ENCODE measurements around the gene MED4.

MED4 gene

GRCh38 chr13:48125794-48126228, 30.9 kb upstream of the MED4 start:
- no peak overlapping the region; the same call in 1 of the 2 replicates for H3K27ac ChIP-seq
- no peak for TF ChIP-seq CTCF (conservative IDR thresholded peaks at IDR 0.05)

- TF ChIP-seq CTCF (conservative IDR thresholded peaks at IDR 0.05), result no peak
- no peak overlapping the region for H3K27ac ChIP-seq
These were observed 28.9 kb upstream of the MED4 start for GRCh38 chr13:48123812-48124211.

- no peak for TF ChIP-seq CTCF (conservative IDR thresholded peaks at IDR 0.05)
- H3K27ac ChIP-seq, result no peak overlapping the region
These were observed 26.8 kb upstream of the MED4 start for GRCh38 chr13:48121733-48122132.

GRCh38 chr13:48120241-48120640, 25.3 kb upstream of the MED4 start:
- H3K27ac ChIP-seq, result no peak overlapping the region

GRCh38 chr13:48118030-48118429, 23.1 kb upstream of the MED4 start:
- no peak overlapping the region for H3K27ac ChIP-seq
- TF ChIP-seq CTCF (conservative IDR thresholded peaks at IDR 0.05), result no peak

More at GRCh38 chr13:48120241-48120640, 25.3 kb upstream of the MED4 start:
- no peak for TF ChIP-seq CTCF (conservative IDR thresholded peaks at IDR 0.05)

- H3K27ac ChIP-seq, result no peak overlapping the region
- no peak for TF ChIP-seq CTCF (conservative IDR thresholded peaks at IDR 0.05)
These were observed 21.9 kb upstream of the MED4 start for GRCh38 chr13:48116808-48117207.

GRCh38 chr13:48113756-48114130, 18.8 kb upstream of the MED4 start:
- no peak for TF ChIP-seq CTCF (conservative IDR thresholded peaks at IDR 0.05)
- no peak overlapping the region for H3K27ac ChIP-seq
